GM23248 (cell line): ENCODE measurements around the gene TMEM255B.

Source experiments
- EZH2 ChIP-seq: fragments of 200-600 bp; sonication (generic); IDR thresholded peaks from 2 replicates; pipeline ENCODE4 v1.6.1; 2018; ENCODE audit warnings: antibody characterized with exemption, mild to moderate bottlenecking; ENCODE audit not compliant: insufficient read depth, poor library complexity, severe bottlenecking
- EZH2phosphoT487 ChIP-seq: fragments of 200-600 bp; sonication (generic); IDR thresholded peaks from 2 replicates; pipeline ENCODE4 v1.6.1; 2018; ENCODE audit warnings: antibody characterized with exemption, moderate library complexity, mild to moderate bottlenecking, low read depth; ENCODE audit not compliant: insufficient read depth

DNA sequence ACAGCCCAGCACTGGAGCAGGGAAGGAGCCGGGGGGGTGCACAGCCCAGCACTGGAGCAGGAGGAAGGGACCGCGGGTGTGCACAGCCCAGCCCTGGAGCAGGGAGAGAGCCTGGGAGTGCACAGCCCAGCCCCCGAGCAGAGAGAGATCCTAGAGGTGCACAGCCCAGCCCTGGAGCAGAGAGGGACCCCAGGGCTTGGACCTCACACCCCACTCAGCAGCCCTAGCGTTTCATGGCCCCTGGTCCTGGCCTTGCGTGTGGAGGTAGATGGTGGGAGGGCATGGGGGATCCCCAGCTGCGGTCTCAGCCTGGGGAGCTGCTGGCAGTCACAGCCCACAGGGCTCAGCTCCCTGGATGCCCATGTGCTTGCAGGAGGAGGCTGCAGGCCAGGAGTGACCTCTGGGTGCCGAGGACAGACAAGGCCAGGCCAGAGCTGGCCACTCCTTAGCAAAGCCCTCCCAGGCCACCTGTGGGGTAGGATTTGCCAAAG is 79.7 kb downstream of the TMEM255B start:
- no peak for TF ChIP-seq EZH2phosphoT487
- TF ChIP-seq EZH2 = no peak
